ENCODE measurements around the gene DOK6.

Gene DOK6

GRCh38 chr18:69759046-69759445 is 358.4 kb downstream of the DOK6 start:
- no peak overlapping the region for H3K27ac ChIP-seq (ENCODE audit: insufficient read depth, low read length, poor library complexity, severe bottlenecking)

GRCh38 chr18:69763002-69763401 is 362.3 kb downstream of the DOK6 start:
- H3K4me1 ChIP-seq (ENCODE audit: control insufficient read depth, insufficient read depth, low read length, poor library complexity, severe bottlenecking) = no peaks in the 10 kb centered on the region
- H3K27me3 ChIP-seq (replicated peaks; ENCODE audit: control insufficient read depth, insufficient read depth, low read length, poor library complexity, severe bottlenecking) = no peaks in the 10 kb centered on the region
- H3K4me3 ChIP-seq (ENCODE audit: insufficient read depth, low read depth, low read length, poor library complexity, severe bottlenecking) = no peak overlapping the region
- H3K9me3 ChIP-seq (ENCODE audit: control insufficient read depth, low read length) = no peaks in the 10 kb centered on the region
- no peaks in the 10 kb centered on the region for H3K36me3 ChIP-seq (ENCODE audit: control insufficient read depth, insufficient read depth, low read length)
- DNase-seq = no peak
- H3K27ac ChIP-seq (ENCODE audit: insufficient read depth, low read length, poor library complexity, severe bottlenecking) = no peak overlapping the region

More at GRCh38 chr18:69759046-69759445, 358.4 kb downstream of the DOK6 start:
- no peaks in the 10 kb centered on the region for H3K36me3 ChIP-seq (ENCODE audit: control insufficient read depth, insufficient read depth, low read length)
- no peak overlapping the region for H3K4me3 ChIP-seq (ENCODE audit: insufficient read depth, low read depth, low read length, poor library complexity, severe bottlenecking)
- DNase-seq = no peak
- no peaks in the 10 kb centered on the region for H3K9me3 ChIP-seq (ENCODE audit: control insufficient read depth, low read length)
- H3K4me1 ChIP-seq (ENCODE audit: control insufficient read depth, insufficient read depth, low read length, poor library complexity, severe bottlenecking) = peaks cover 8% of the 10 kb centered on the region
- H3K27me3 ChIP-seq (replicated peaks; ENCODE audit: control insufficient read depth, insufficient read depth, low read length, poor library complexity, severe bottlenecking) = no peaks in the 10 kb centered on the region

- H3K27me3 ChIP-seq (replicated peaks; ENCODE audit: control insufficient read depth, insufficient read depth, low read length, poor library complexity, severe bottlenecking) = no peaks in the 10 kb centered on the region
- DNase-seq = no peak
- no peaks in the 10 kb centered on the region for H3K4me1 ChIP-seq (ENCODE audit: control insufficient read depth, insufficient read depth, low read length, poor library complexity, severe bottlenecking)
- H3K36me3 ChIP-seq (ENCODE audit: control insufficient read depth, insufficient read depth, low read length) = no peaks in the 10 kb centered on the region
- no peak overlapping the region for H3K4me3 ChIP-seq (ENCODE audit: insufficient read depth, low read depth, low read length, poor library complexity, severe bottlenecking)
- H3K27ac ChIP-seq (ENCODE audit: insufficient read depth, low read length, poor library complexity, severe bottlenecking) = no peak overlapping the region
- no peaks in the 10 kb centered on the region for H3K9me3 ChIP-seq (ENCODE audit: control insufficient read depth, low read length)
Observed at GRCh38 chr18:69763821-69764220, 363.1 kb downstream of the DOK6 start.

- Histone ChIP-seq H3K4me3 (ENCODE audit: insufficient read depth, low read depth, low read length, poor library complexity, severe bottlenecking) (no peak overlapping the region), H3K36me3 (ENCODE audit: control insufficient read depth, insufficient read depth, low read length) (no peaks in the 10 kb centered on the region), H3K27ac (ENCODE audit: insufficient read depth, low read length, poor library complexity, severe bottlenecking) (no peak overlapping the region), H3K9me3 (ENCODE audit: control insufficient read depth, low read length) (no peaks in the 10 kb centered on the region), H3K27me3 (replicated peaks; ENCODE audit: control insufficient read depth, insufficient read depth, low read length, poor library complexity, severe bottlenecking) (no peaks in the 10 kb centered on the region), H3K4me1 (ENCODE audit: control insufficient read depth, insufficient read depth, low read length, poor library complexity, severe bottlenecking) (peaks cover 6% of the 10 kb centered on the region)
- no peak for DNase-seq
Observed at GRCh38 chr18:69770238-69770637, 369.6 kb downstream of the DOK6 start.

- Histone ChIP-seq H3K4me1 (ENCODE audit: control insufficient read depth, insufficient read depth, low read length, poor library complexity, severe bottlenecking) (peaks cover 6% of the 10 kb centered on the region), H3K27ac (ENCODE audit: insufficient read depth, low read length, poor library complexity, severe bottlenecking) (no peak overlapping the region), H3K9me3 (ENCODE audit: control insufficient read depth, low read length) (no peaks in the 10 kb centered on the region)
Observed at GRCh38 chr18:69774831-69775230, 374.1 kb downstream of the DOK6 start.

GRCh38 chr18:69777248-69777647 is 376.6 kb downstream of the DOK6 start:
- no peaks in the 10 kb centered on the region for H3K36me3 ChIP-seq (ENCODE audit: control insufficient read depth, insufficient read depth, low read length)
- H3K9me3 ChIP-seq (ENCODE audit: control insufficient read depth, low read length) = no peaks in the 10 kb centered on the region
- H3K27ac ChIP-seq (ENCODE audit: insufficient read depth, low read length, poor library complexity, severe bottlenecking) = no peak overlapping the region
- peaks cover 6% of the 10 kb centered on the region for H3K4me1 ChIP-seq (ENCODE audit: control insufficient read depth, insufficient read depth, low read length, poor library complexity, severe bottlenecking)
- DNase-seq = no peak
- no peak overlapping the region for H3K4me3 ChIP-seq (ENCODE audit: insufficient read depth, low read depth, low read length, poor library complexity, severe bottlenecking)
- H3K27me3 ChIP-seq (replicated peaks; ENCODE audit: control insufficient read depth, insufficient read depth, low read length, poor library complexity, severe bottlenecking) = no peaks in the 10 kb centered on the region

More at GRCh38 chr18:69774831-69775230, 374.1 kb downstream of the DOK6 start:
- Histone ChIP-seq H3K36me3 (ENCODE audit: control insufficient read depth, insufficient read depth, low read length) (no peaks in the 10 kb centered on the region), H3K27me3 (replicated peaks; ENCODE audit: control insufficient read depth, insufficient read depth, low read length, poor library complexity, severe bottlenecking) (no peaks in the 10 kb centered on the region), H3K4me3 (ENCODE audit: insufficient read depth, low read depth, low read length, poor library complexity, severe bottlenecking) (no peak overlapping the region)
- no peak for DNase-seq

- Histone ChIP-seq H3K27ac (ENCODE audit: insufficient read depth, low read length, poor library complexity, severe bottlenecking) (no peak overlapping the region), H3K9me3 (ENCODE audit: control insufficient read depth, low read length) (no peaks in the 10 kb centered on the region), H3K4me3 (ENCODE audit: insufficient read depth, low read depth, low read length, poor library complexity, severe bottlenecking) (no peak overlapping the region), H3K27me3 (replicated peaks; ENCODE audit: control insufficient read depth, insufficient read depth, low read length, poor library complexity, severe bottlenecking) (no peaks in the 10 kb centered on the region), H3K36me3 (ENCODE audit: control insufficient read depth, insufficient read depth, low read length) (no peaks in the 10 kb centered on the region), H3K4me1 (ENCODE audit: control insufficient read depth, insufficient read depth, low read length, poor library complexity, severe bottlenecking) (peaks cover 6% of the 10 kb centered on the region)
- no peak for DNase-seq
Observed at GRCh38 chr18:69778680-69779079, 378.0 kb downstream of the DOK6 start.

GRCh38 chr18:69780851-69781250 is 380.2 kb downstream of the DOK6 start:
- Histone ChIP-seq H3K27ac (ENCODE audit: insufficient read depth, low read length, poor library complexity, severe bottlenecking) (no peak overlapping the region), H3K4me1 (ENCODE audit: control insufficient read depth, insufficient read depth, low read length, poor library complexity, severe bottlenecking) (no peaks in the 10 kb centered on the region), H3K4me3 (ENCODE audit: insufficient read depth, low read depth, low read length, poor library complexity, severe bottlenecking) (no peak overlapping the region), H3K9me3 (ENCODE audit: control insufficient read depth, low read length) (no peaks in the 10 kb centered on the region), H3K27me3 (replicated peaks; ENCODE audit: control insufficient read depth, insufficient read depth, low read length, poor library complexity, severe bottlenecking) (no peaks in the 10 kb centered on the region), H3K36me3 (ENCODE audit: control insufficient read depth, insufficient read depth, low read length) (no peaks in the 10 kb centered on the region)
- DNase-seq = no peak

- Histone ChIP-seq H3K27ac (ENCODE audit: insufficient read depth, low read length, poor library complexity, severe bottlenecking) (no peak overlapping the region), H3K27me3 (replicated peaks; ENCODE audit: control insufficient read depth, insufficient read depth, low read length, poor library complexity, severe bottlenecking) (no peaks in the 10 kb centered on the region), H3K4me1 (ENCODE audit: control insufficient read depth, insufficient read depth, low read length, poor library complexity, severe bottlenecking) (no peaks in the 10 kb centered on the region), H3K9me3 (ENCODE audit: control insufficient read depth, low read length) (no peaks in the 10 kb centered on the region), H3K36me3 (ENCODE audit: control insufficient read depth, insufficient read depth, low read length) (no peaks in the 10 kb centered on the region), H3K4me3 (ENCODE audit: insufficient read depth, low read depth, low read length, poor library complexity, severe bottlenecking) (no peak overlapping the region)
- no peak for DNase-seq
Observed at GRCh38 chr18:69784815-69785214, 384.1 kb downstream of the DOK6 start.

GRCh38 chr18:69785466-69785865 is 384.8 kb downstream of the DOK6 start:
- no peaks in the 10 kb centered on the region for H3K27me3 ChIP-seq (replicated peaks; ENCODE audit: control insufficient read depth, insufficient read depth, low read length, poor library complexity, severe bottlenecking)
- H3K36me3 ChIP-seq (ENCODE audit: control insufficient read depth, insufficient read depth, low read length) = no peaks in the 10 kb centered on the region
- H3K4me3 ChIP-seq (ENCODE audit: insufficient read depth, low read depth, low read length, poor library complexity, severe bottlenecking) = no peak overlapping the region
- DNase-seq = no peak
- H3K4me1 ChIP-seq (ENCODE audit: control insufficient read depth, insufficient read depth, low read length, poor library complexity, severe bottlenecking) = no peaks in the 10 kb centered on the region
- no peak overlapping the region for H3K27ac ChIP-seq (ENCODE audit: insufficient read depth, low read length, poor library complexity, severe bottlenecking)
- no peaks in the 10 kb centered on the region for H3K9me3 ChIP-seq (ENCODE audit: control insufficient read depth, low read length)

GRCh38 chr18:69786427-69786826 is 385.7 kb downstream of the DOK6 start:
- DNase-seq = no peak
- no peaks in the 10 kb centered on the region for H3K9me3 ChIP-seq (ENCODE audit: control insufficient read depth, low read length)
- H3K36me3 ChIP-seq (ENCODE audit: control insufficient read depth, insufficient read depth, low read length) = no peaks in the 10 kb centered on the region

More at GRCh38 chr18:69786427-69786826, 385.7 kb downstream of the DOK6 start:
- Histone ChIP-seq H3K27ac (ENCODE audit: insufficient read depth, low read length, poor library complexity, severe bottlenecking) (no peak overlapping the region), H3K27me3 (replicated peaks; ENCODE audit: control insufficient read depth, insufficient read depth, low read length, poor library complexity, severe bottlenecking) (no peaks in the 10 kb centered on the region), H3K4me3 (ENCODE audit: insufficient read depth, low read depth, low read length, poor library complexity, severe bottlenecking) (no peak overlapping the region), H3K4me1 (ENCODE audit: control insufficient read depth, insufficient read depth, low read length, poor library complexity, severe bottlenecking) (no peaks in the 10 kb centered on the region)
